Hepatocyte (in vitro differentiated cells): Measurements from ENCODE around the gene CENPE. TPM values are rescaled to one million over a fixed set of nuclear protein-coding genes. Genes with fewer than 3 reads are reported as not detected.

Experiments
- DNase-seq: peaks from one replicate; pipeline ENCODE4 v3.0.0-alpha.2; 2016; ENCODE audit warnings: low spot score
- H2AFZ ChIP-seq: fragments of 200-600 bp; sonication (generic); 2 replicates; pipeline ENCODE4 v1.6.0; 2016; ENCODE audit warnings: antibody characterized with exemption, mild to moderate bottlenecking
- H3K27ac ChIP-seq: fragments of 200-600 bp; sonication (generic); 2 replicates; pipeline ENCODE4 v1.5.1; 2016; ENCODE audit warnings: mild to moderate bottlenecking
- H3K27me3 ChIP-seq: fragments of 200-600 bp; sonication (generic); 2 replicates; pipeline ENCODE4 v1.6.1; 2016
- H3K36me3 ChIP-seq: fragments of 200-600 bp; sonication (generic); replicated peaks from 2 replicates; pipeline ENCODE4 v1.5.1; 2016; ENCODE audit warnings: low read depth; ENCODE audit not compliant: insufficient read depth
- H3K4me1 ChIP-seq: fragments of 200-600 bp; sonication (generic); 2 replicates; pipeline ENCODE4 v1.5.1; 2016; ENCODE audit warnings: mild to moderate bottlenecking, moderate library complexity; ENCODE audit not compliant: insufficient read depth
- H3K4me2 ChIP-seq: fragments of 200-600 bp; sonication (generic); 2 replicates; pipeline ENCODE4 v1.6.0; 2016
- H3K4me3 ChIP-seq: fragments of 200-600 bp; sonication (generic); 2 replicates; pipeline ENCODE4 v1.5.1; 2016; ENCODE audit warnings: mild to moderate bottlenecking
- H3K79me2 ChIP-seq: fragments of 200-600 bp; sonication (generic); 2 replicates; pipeline ENCODE4 v1.6.0; 2017; ENCODE audit warnings: mild to moderate bottlenecking
- H3K9me2 ChIP-seq: fragments of 200-600 bp; sonication (generic); replicated peaks from 2 replicates; pipeline ENCODE4 v1.6.0; 2017; ENCODE audit warnings: mild to moderate bottlenecking; ENCODE audit not compliant: insufficient read depth
- H3K9me3 ChIP-seq: fragments of 200-600 bp; sonication (generic); 2 replicates; pipeline ENCODE4 v1.5.1; 2016; ENCODE audit warnings: low read depth, mild to moderate bottlenecking
- H4K20me1 ChIP-seq: fragments of 200-600 bp; sonication (generic); 2 replicates; pipeline ENCODE4 v1.6.0; 2016; ENCODE audit warnings: mild to moderate bottlenecking; ENCODE audit not compliant: insufficient read depth, poor library complexity, severe bottlenecking
- CTCF ChIP-seq: fragments of 200-600 bp; sonication (generic); IDR thresholded peaks from 2 replicates; pipeline ENCODE4 v1.5.1; 2016; ENCODE audit warnings: antibody characterized with exemption, mild to moderate bottlenecking; ENCODE audit not compliant: poor library complexity
- EZH2 ChIP-seq: fragments of 200-600 bp; sonication (generic); IDR thresholded peaks from 2 replicates; pipeline ENCODE4 v1.6.1; 2016; ENCODE audit warnings: antibody characterized with exemption, mild to moderate bottlenecking, borderline replicate concordance
- EZH2phosphoT487 ChIP-seq: fragments of 200-600 bp; sonication (generic); IDR thresholded peaks from one replicate; pipeline ENCODE4 v1.6.1; 2018; ENCODE audit warnings: antibody characterized with exemption, mild to moderate bottlenecking, low read depth, moderate library complexity; ENCODE audit not compliant: unreplicated experiment, severe bottlenecking
- WGBS: methylation state at CpG from one replicate; pipeline ENCODE4 v1.1.6; 2016; ENCODE audit warnings: low lambda C conversion rate; ENCODE audit errors: missing lambda C conversion rate; 5-methylcytosine and 5-hydroxymethylcytosine counted together
- polyA plus RNA-seq: library from polyadenylated mRNA; unstranded; fragments of >200 nt; fragmentation: Nextera tagmentation; extraction: Ambion mirVana; gene quantifications from 2 replicates; pipeline ENCODE4 v1.2.1, GENCODE V29; 2016
- total RNA-seq: library from RNA; depleted of rRNA; stranded (reverse); fragments of >200 nt; gene quantifications from 2 replicates; pipeline ENCODE4 v1.2.3, GENCODE V29; 2014

Gene CENPE
- total and polyA plus RNA-seq, 2 experiments from 2014 or later = 1.2 to 6.3 TPM

DNA sequence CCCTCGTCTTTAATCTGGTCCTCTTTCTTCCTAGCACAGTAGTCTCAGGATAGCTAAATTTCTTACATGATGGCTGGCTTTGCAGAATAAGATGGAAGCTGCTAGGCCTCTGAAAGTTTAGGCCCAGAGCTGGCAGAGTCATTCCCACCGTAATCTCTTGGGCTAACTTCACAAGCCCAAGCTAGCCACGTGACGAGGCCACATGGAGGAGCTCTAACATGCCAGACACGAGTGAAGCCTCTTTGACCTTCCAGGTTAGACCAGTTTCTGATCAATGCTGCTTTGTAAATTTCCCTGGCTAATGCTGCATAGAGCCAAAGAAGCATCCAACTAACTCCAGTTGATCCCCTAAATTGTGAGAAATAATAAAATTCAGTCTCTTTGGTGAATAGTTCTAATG lies 9.5 kb upstream of the CENPE start:
- Histone ChIP-seq H2AFZ (no peak overlapping the region), H4K20me1 (no peaks in the 10 kb centered on the region), H3K9me2 (no peaks in the 10 kb centered on the region), H3K79me2 (no peaks in the 10 kb centered on the region), H3K4me1 (no peaks in the 10 kb centered on the region), H3K36me3 (no peaks in the 10 kb centered on the region), H3K4me2 (no peak overlapping the region), H3K4me3 (no peak overlapping the region), H3K27me3 (no peaks in the 10 kb centered on the region), H3K9me3 (no peaks in the 10 kb centered on the region), H3K27ac (no peak overlapping the region)
- 47% methylated on average over 5 of the region's 5 CpGs for WGBS
- peak; percentile 32 for TF ChIP-seq CTCF
- no peak for TF ChIP-seq EZH2phosphoT487
- DNase-seq = peak; percentile 22

GRCh38 chr4:103204111-103204510 lies 6.0 kb upstream of the CENPE start:
- H3K27me3 ChIP-seq = no peaks in the 10 kb centered on the region
- H3K9me2 ChIP-seq = no peaks in the 10 kb centered on the region
- H3K9me3 ChIP-seq = no peaks in the 10 kb centered on the region
- no peaks in the 10 kb centered on the region for H4K20me1 ChIP-seq
- TF ChIP-seq CTCF (peak; percentile 66), EZH2 (no peak), EZH2phosphoT487 (no peak)
- 60% methylated on average over 1 of the region's 1 CpG for WGBS
- no peak overlapping the region for H2AFZ ChIP-seq
- no peaks in the 10 kb centered on the region for H3K79me2 ChIP-seq
- H3K4me1 ChIP-seq = no peaks in the 10 kb centered on the region
- no peak for DNase-seq
- no peak overlapping the region for H3K4me3 ChIP-seq
- H3K36me3 ChIP-seq = no peaks in the 10 kb centered on the region
- H3K27ac ChIP-seq = no peak overlapping the region
- no peak overlapping the region for H3K4me2 ChIP-seq

DNA sequence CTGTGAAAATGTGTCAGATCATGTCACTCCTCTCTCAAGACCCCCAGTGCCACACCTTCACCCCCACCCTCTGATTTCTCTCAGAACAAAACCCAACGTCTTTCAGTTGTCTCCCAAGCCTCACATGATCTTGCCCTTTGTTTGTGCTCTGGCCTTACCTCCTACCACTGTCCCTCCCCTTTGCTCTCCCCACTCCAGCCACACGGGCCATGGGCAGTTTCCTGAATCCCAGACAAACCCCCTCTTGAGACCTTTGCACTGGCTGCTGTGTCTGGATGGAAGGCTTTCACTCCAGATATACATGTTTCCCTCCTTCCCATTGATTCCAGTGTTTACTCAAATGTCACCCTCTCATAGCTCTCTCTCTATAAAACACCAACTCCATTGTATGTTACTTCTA lies 3.6 kb upstream of the CENPE start:
- no peaks in the 10 kb centered on the region for H3K79me2 ChIP-seq
- H2AFZ ChIP-seq = no peak overlapping the region
- no peaks in the 10 kb centered on the region for H3K4me1 ChIP-seq
- H3K36me3 ChIP-seq = no peaks in the 10 kb centered on the region
- H3K4me3 ChIP-seq = no peak overlapping the region
- no peaks in the 10 kb centered on the region for H3K27me3 ChIP-seq
- DNase-seq = no peak
- H3K4me2 ChIP-seq = no peak overlapping the region
- H3K27ac ChIP-seq = no peak overlapping the region
- H3K9me3 ChIP-seq = no peaks in the 10 kb centered on the region
- no peaks in the 10 kb centered on the region for H4K20me1 ChIP-seq
- 59% methylated on average over 2 of the region's 2 CpGs for WGBS
- no peaks in the 10 kb centered on the region for H3K9me2 ChIP-seq
- TF ChIP-seq EZH2phosphoT487 (no peak), CTCF (no peak), EZH2 (no peak)

DNA sequence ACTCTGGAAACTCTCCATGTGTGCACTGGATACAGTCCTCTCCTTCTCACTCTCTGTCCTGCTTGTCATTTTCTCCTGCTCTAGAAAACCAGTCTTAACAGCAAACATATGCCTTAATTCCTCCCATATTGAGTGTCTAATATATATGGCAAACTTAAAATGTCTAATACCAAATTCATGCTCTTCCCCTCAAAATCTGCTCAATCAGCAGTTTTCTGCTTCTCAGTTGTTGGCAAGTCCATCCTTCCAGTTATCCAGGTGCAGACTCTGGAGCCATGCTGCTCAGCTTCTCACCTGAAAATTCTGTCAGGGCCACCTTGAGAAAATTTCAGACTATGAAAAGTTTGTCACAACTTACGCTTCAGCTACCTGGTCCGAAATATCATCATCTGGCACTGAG lies 3.1 kb upstream of the CENPE start:
- Histone ChIP-seq H4K20me1 (no peaks in the 10 kb centered on the region), H3K4me3 (no peak overlapping the region), H3K27me3 (no peaks in the 10 kb centered on the region), H2AFZ (no peak overlapping the region), H3K36me3 (no peaks in the 10 kb centered on the region), H3K4me2 (no peak overlapping the region), H3K27ac (peak overlapping the region; percentile 60), H3K9me2 (no peaks in the 10 kb centered on the region), H3K4me1 (no peaks in the 10 kb centered on the region), H3K79me2 (no peaks in the 10 kb centered on the region), H3K9me3 (no peaks in the 10 kb centered on the region)
- DNase-seq = no peak
- TF ChIP-seq EZH2 = no peak
- TF ChIP-seq CTCF = no peak
- TF ChIP-seq EZH2phosphoT487 = no peak
- WGBS = 94% methylated on average over 2 of the region's 2 CpGs
